ENCODE results near the gene EPYC. TPM values are rescaled to one million over a fixed set of nuclear protein-coding genes. Genes with fewer than 3 reads are reported as not detected.

The EPYC gene
- total RNA-seq, 1 donor from 2014 or later: not detected

DNA sequence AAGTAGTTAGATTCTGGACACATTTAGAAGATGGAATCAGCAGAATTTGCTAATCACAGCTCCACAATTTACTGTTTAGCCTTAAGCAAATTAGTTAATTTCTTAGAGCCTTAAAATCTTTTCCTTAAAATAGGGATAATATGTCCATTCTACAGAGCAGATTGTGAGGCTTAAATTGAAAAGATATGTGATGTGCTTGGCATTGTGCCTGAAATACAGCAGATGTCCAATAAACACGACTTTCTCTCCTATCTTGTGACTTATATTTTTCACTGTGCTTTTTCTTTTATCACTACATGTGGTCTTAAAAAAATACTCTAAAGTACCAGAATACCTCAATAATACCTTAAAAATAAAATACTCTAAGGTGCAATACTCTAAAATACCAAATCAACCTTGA is 80.4 kb downstream of the EPYC start:
- TF ChIP-seq, protein P1, sequence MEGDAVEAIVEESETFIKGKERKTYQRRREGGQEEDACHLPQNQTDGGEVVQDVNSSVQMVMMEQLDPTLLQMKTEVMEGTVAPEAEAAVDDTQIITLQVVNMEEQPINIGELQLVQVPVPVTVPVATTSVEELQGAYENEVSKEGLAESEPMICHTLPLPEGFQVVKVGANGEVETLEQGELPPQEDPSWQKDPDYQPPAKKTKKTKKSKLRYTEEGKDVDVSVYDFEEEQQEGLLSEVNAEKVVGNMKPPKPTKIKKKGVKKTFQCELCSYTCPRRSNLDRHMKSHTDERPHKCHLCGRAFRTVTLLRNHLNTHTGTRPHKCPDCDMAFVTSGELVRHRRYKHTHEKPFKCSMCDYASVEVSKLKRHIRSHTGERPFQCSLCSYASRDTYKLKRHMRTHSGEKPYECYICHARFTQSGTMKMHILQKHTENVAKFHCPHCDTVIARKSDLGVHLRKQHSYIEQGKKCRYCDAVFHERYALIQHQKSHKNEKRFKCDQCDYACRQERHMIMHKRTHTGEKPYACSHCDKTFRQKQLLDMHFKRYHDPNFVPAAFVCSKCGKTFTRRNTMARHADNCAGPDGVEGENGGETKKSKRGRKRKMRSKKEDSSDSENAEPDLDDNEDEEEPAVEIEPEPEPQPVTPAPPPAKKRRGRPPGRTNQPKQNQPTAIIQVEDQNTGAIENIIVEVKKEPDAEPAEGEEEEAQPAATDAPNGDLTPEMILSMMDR (IDR thresholded peaks at IDR 0.05; ENCODE audit: unreplicated experiment): no peak
- Mint-ChIP-seq H3K4me3 (no peak overlapping the region), H3K36me3 (peaks cover 13% of the 10 kb centered on the region), H3K27me3 (ENCODE audit: low read depth) (no peaks in the 10 kb centered on the region), H3K9me3 (peaks cover 27% of the 10 kb centered on the region), H3K27ac (no peak overlapping the region), H3K4me1 (peaks cover 14% of the 10 kb centered on the region)
- no peak for DNase-seq (ENCODE audit: low spot score in 2 of 2, unreplicated experiment in 2 of 2)

DNA sequence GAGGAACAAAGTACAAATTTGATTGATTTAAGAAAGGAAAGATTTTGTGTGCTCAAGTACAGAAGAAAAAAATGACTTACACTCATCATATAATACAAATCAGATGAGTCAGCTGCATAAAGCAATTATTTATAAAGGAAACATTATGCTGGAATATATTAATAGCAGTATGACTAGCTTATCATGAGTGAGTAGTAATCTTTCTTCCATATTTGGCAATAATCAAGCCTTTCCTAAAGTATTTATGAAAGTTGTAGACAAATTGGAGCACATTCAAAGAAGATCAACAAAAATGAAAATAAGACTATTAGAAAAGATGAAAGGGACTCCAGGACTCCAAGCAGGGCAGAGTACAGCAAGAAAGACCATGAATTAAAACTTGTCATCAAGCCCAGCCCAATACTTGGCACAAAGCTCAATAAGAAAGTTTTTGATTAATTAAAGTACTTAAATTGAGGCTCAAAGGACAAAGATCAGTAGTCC is 82.6 kb downstream of the EPYC start:
- Mint-ChIP-seq H3K36me3 (peaks cover 8% of the 10 kb centered on the region), H3K4me3 (no peak overlapping the region), H3K9me3 (peaks cover 18% of the 10 kb centered on the region), H3K27me3 (ENCODE audit: low read depth) (no peaks in the 10 kb centered on the region), H3K27ac (peak overlapping the region; percentile 69), H3K4me1 (peaks cover 17% of the 10 kb centered on the region)
- TF ChIP-seq, protein P1 (IDR thresholded peaks at IDR 0.05; ENCODE audit: unreplicated experiment): no peak
- no peak for DNase-seq (ENCODE audit: low spot score in 2 of 2, unreplicated experiment in 2 of 2)

DNA sequence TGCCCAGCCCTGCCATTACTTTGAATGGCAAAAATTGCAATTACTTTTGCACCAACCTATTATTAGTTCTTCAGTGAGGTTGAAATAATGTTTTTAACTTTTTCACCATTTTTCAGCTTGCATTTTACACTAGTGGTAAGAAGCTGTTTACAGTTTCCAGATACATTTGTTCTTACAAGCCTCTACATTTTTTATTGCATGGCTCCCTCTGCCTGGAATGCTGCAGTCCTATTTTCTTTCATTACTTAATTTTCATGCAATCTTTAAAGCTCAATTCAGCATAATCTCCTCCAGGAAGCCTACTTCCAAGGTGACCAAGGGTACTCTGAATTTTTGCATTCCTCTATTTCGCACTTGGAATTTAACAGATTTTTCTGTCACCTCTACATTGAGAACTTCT is 83.2 kb downstream of the EPYC start:
- peaks cover 18% of the 10 kb centered on the region for H3K4me1 Mint-ChIP-seq
- no peak overlapping the region for H3K4me3 Mint-ChIP-seq
- H3K27me3 Mint-ChIP-seq (ENCODE audit: low read depth): no peaks in the 10 kb centered on the region
- TF ChIP-seq, protein P1 (IDR thresholded peaks at IDR 0.05; ENCODE audit: unreplicated experiment): no peak
- H3K36me3 Mint-ChIP-seq: peaks cover 2% of the 10 kb centered on the region
- peak overlapping the region; percentile 55 for H3K27ac Mint-ChIP-seq
- DNase-seq (ENCODE audit: low spot score in 2 of 2, unreplicated experiment in 2 of 2): no peak
- peaks cover 12% of the 10 kb centered on the region for H3K9me3 Mint-ChIP-seq

DNA sequence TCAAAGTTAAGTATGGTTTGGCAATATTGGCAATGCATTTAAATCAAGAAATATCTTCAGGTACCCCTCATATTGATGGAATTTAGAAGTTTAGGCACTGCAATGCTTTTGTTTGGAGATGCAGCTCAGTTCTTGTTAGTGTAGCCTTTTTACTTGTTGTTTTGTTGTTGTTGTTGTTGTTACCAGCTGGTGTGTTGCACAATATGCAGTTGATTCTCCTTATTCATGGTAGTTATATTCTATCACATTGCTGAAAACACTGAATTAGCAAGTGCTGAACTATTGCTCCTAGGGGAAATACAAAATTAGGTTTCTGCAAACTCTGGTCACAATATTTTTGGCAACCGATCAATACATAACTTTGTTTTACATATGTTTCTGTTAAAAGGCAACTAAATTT is 84.5 kb downstream of the EPYC start:
- TF ChIP-seq, protein P1 (IDR thresholded peaks at IDR 0.05; ENCODE audit: unreplicated experiment): no peak
- no peak for DNase-seq (ENCODE audit: low spot score in 2 of 2, unreplicated experiment in 2 of 2)
- no peaks in the 10 kb centered on the region for H3K36me3 Mint-ChIP-seq
- no peak overlapping the region for H3K4me3 Mint-ChIP-seq
- peaks cover 8% of the 10 kb centered on the region for H3K9me3 Mint-ChIP-seq
- no peak overlapping the region for H3K27ac Mint-ChIP-seq
- peaks cover 21% of the 10 kb centered on the region for H3K4me1 Mint-ChIP-seq
- no peaks in the 10 kb centered on the region for H3K27me3 Mint-ChIP-seq (ENCODE audit: low read depth)

DNA sequence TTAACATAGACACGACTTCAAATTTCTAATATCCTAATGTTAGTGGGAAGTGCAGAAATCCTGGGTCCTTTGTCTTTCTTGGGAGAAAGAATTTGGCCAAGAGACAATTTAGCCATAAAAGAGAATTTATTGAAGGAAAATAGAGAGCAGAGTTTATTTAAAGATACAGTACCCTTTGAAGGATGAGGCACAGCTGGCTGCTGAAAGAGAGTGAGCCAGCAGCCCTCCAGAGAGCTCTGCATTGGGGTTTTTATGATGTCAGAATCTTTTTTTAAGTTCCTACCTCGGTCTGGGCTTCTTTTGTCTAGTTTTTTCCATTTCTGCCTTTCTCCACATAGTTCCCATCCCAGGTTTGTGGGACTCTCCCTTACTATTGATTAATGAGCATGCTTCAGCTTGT is 87.3 kb downstream of the EPYC start:
- TF ChIP-seq, protein P1 (IDR thresholded peaks at IDR 0.05; ENCODE audit: unreplicated experiment): no peak
- Mint-ChIP-seq H3K36me3 (peaks cover 4% of the 10 kb centered on the region), H3K4me3 (no peak overlapping the region), H3K27me3 (ENCODE audit: low read depth) (no peaks in the 10 kb centered on the region), H3K9me3 (peaks cover 24% of the 10 kb centered on the region), H3K4me1 (peaks cover 18% of the 10 kb centered on the region), H3K27ac (no peak overlapping the region)
- DNase-seq (ENCODE audit: low spot score in 2 of 2, unreplicated experiment in 2 of 2): no peak

DNA sequence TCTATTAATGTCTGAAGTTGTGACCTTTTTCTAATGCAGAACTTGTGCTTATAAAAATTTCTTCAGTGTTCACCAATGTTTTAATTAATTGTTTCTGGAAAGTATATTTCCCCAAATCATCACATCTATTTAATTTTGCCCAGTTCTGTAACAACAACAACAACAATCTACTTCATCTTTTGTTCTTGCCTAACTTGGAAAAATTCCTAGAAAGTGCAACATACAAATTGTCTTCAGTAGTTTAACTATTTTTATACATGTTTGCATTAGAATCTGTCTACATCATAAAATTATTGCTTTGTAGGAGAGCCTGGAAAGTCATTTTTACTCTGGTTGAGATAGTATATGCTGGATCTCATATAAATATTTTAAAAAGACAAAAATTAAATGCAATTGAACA is 88.3 kb downstream of the EPYC start:
- DNase-seq (ENCODE audit: low spot score in 2 of 2, unreplicated experiment in 2 of 2): no peak
- peaks cover 10% of the 10 kb centered on the region for H3K4me1 Mint-ChIP-seq
- peaks cover 24% of the 10 kb centered on the region for H3K9me3 Mint-ChIP-seq
- H3K27me3 Mint-ChIP-seq (ENCODE audit: low read depth): no peaks in the 10 kb centered on the region
- TF ChIP-seq, protein P1 (IDR thresholded peaks at IDR 0.05; ENCODE audit: unreplicated experiment): no peak
- H3K4me3 Mint-ChIP-seq: no peak overlapping the region
- peaks cover 4% of the 10 kb centered on the region for H3K36me3 Mint-ChIP-seq
- no peak overlapping the region for H3K27ac Mint-ChIP-seq
